GM13976 (cell line): ENCODE data around the gene IRS2.

Experiments
- DNase-seq: peaks from one replicate; pipeline ENCODE4 v3.0.0; 2012; ENCODE audit warnings: low spot score
- CTCF ChIP-seq: IDR thresholded peaks from 2 replicates; pipeline ENCODE4 v1.5.1; 2012; ENCODE audit warnings: borderline replicate concordance, mild to moderate bottlenecking; ENCODE audit not compliant: insufficient read depth; ENCODE audit errors: extremely low read depth, missing control alignments, control extremely low read depth
- in situ Hi-C: fragments of 300-500 bp; cut with MboI; formaldehyde crosslinking; loops from one replicate; pipeline ENCODE4 v1.12.0; 2022; ENCODE audit warnings: low sequenced_read_pairs, mixed read lengths, inconsistent platforms; ENCODE audit not compliant: unreplicated experiment

IRS2 gene

GRCh38 chr13:109760402-109760801, 26.0 kb downstream of the IRS2 start:
- DNase-seq: no peak
- no peak for TF ChIP-seq CTCF
- in situ Hi-C loops: no loop called here

- TF ChIP-seq CTCF: no peak
- in situ Hi-C loops: no loop called here
- no peak for DNase-seq
Observed at GRCh38 chr13:109759609-109760008, 26.8 kb downstream of the IRS2 start.

GRCh38 chr13:109758937-109759480, 27.4 kb downstream of the IRS2 start:
- TF ChIP-seq CTCF: no peak
- in situ Hi-C loops: no loop called here
- no peak for DNase-seq

- in situ Hi-C loops: no loop called here
- no peak for TF ChIP-seq CTCF
- no peak for DNase-seq
Observed at GRCh38 chr13:109756778-109757177, 29.6 kb downstream of the IRS2 start.

GRCh38 chr13:109755997-109756396, 30.4 kb downstream of the IRS2 start:
- in situ Hi-C loops: no loop called here
- DNase-seq: no peak
- no peak for TF ChIP-seq CTCF

- DNase-seq: no peak
- no peak for TF ChIP-seq CTCF
- in situ Hi-C loops: no loop called here
Observed at GRCh38 chr13:109755551-109755950, 30.8 kb downstream of the IRS2 start.

GRCh38 chr13:109751477-109751876, 34.9 kb downstream of the IRS2 start:
- in situ Hi-C loops: no loop called here
- no peak for DNase-seq
- no peak for TF ChIP-seq CTCF
